MCF 10A (cell line): ENCODE data around the gene CAMK4. TPM values are rescaled to one million over a fixed set of nuclear protein-coding genes. Genes with fewer than 3 reads are reported as not detected.

ENCODE experiments used
- BruUV-seq: library from RNA; stranded (reverse); fragments of 400-500 nt; replicated peaks from 2 replicates; lab custom pipeline; 2021; lab: Mats Ljungman, UMichigan
- CTCF ChIA-PET: fragments of 300-600 bp; sonication (Branson Sonifier 250); formaldehyde crosslinking; extraction: SDS; loops from one replicate; lab custom pipeline; 2021; ENCODE audit warnings: antibody characterized with exemption, inconsistent platforms; lab: Yijun Ruan, JAX
- POLR2A ChIA-PET: fragments of 300-600, 350-650 bp; sonication (Branson Sonifier 250); formaldehyde crosslinking; extraction: SDS; loops from one replicate; lab custom pipeline; 2020; ENCODE audit warnings: antibody characterized with exemption, inconsistent platforms; lab: Yijun Ruan, JAX
- DNase-seq: peaks from one replicate; pipeline ENCODE4 v3.0.0-alpha.2; 2018; ENCODE audit not compliant: unreplicated experiment
- H3K27ac Mint-ChIP-seq: one replicate; pipeline ENCODE4 v1.8.0; 2022; ENCODE audit warnings: mild to moderate bottlenecking, low read depth, mixed read lengths; ENCODE audit not compliant: unreplicated experiment
- H3K27me3 Mint-ChIP-seq: one replicate; pipeline ENCODE4 v1.8.0; 2022; ENCODE audit warnings: mixed read lengths; ENCODE audit not compliant: insufficient read depth, unreplicated experiment
- H3K36me3 Mint-ChIP-seq: one replicate; pipeline ENCODE4 v1.8.0; 2022; ENCODE audit warnings: mild to moderate bottlenecking, moderate library complexity, mixed read lengths; ENCODE audit not compliant: insufficient read depth, unreplicated experiment
- H3K4me1 Mint-ChIP-seq: one replicate; pipeline ENCODE4 v1.8.0; 2022; ENCODE audit warnings: mixed read lengths; ENCODE audit not compliant: insufficient read depth, unreplicated experiment
- H3K4me3 Mint-ChIP-seq: one replicate; pipeline ENCODE4 v1.8.0; 2022; ENCODE audit warnings: mild to moderate bottlenecking, moderate library complexity, mixed read lengths; ENCODE audit not compliant: unreplicated experiment
- H3K9me3 Mint-ChIP-seq: one replicate; pipeline ENCODE4 v1.8.0; 2022; ENCODE audit warnings: mixed read lengths; ENCODE audit not compliant: unreplicated experiment
- intact Hi-C: fragments of 100-400 bp; cut with micrococcal nuclease; formaldehyde crosslinking; loops from 2 replicates; pipeline ENCODE4 v1.14.1; 2022
- total RNA-seq: library from RNA; stranded (reverse); gene quantifications from 2 replicates; pipeline ENCODE4 v1.2.3, GENCODE V29; 2022
- TF ChIP-seq, protein P1 (sequence below): fragments of 200-600 bp; IDR thresholded peaks from one replicate; pipeline ENCODE4 v1.8.0; 2022; ENCODE audit warnings: antibody characterized with exemption, mild to moderate bottlenecking; ENCODE audit not compliant: unreplicated experiment

The CAMK4 gene
- total RNA-seq, 1 experiment from 2014 or later = 0.21 TPM

DNA sequence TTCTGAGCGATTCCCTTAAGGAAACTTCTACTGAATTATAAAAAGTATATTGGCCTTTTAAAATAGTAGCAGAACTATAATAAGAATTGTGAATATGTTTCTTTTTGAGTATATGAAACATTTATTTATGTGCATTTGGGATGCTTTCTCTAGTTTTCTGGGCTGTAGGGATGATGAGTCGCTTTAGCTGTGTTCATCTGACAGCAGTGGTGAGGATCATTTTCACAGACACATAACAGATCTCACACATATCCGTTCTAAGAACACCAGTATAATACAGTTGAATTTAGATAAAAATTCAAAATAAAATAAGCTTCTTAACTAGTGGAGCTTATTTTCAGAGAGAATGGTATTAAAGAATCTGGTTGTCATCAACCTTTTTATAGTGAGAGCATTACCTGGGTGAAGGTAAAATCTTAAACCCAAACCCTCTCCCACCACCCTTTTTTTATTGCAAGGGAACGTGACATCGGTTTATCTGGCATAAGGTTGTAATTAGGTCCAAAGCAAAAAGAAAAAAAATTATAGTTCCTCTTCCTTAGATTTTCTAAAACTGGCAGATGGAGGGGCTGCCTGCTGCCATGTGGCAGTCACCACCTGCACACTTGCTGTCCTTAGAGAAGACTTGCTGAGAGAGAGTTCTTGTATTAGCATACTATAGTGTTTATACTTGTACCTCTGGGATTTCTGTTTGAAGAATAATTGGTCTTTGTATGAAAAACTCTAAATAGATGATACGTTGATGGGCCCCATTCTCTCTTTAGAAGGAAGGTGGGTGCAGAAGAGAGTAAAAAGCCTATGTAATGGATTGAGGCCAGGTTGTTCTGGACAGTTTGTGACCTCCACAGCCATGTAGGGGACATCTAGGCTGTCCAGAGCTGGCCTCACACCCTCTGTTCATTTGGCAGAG is 86.8 kb downstream of the CAMK4 start:
- no peak overlapping the region for H3K4me3 Mint-ChIP-seq
- no peaks in the 10 kb centered on the region for H3K36me3 Mint-ChIP-seq
- H3K4me1 Mint-ChIP-seq = no peaks in the 10 kb centered on the region
- TF ChIP-seq, protein P1, sequence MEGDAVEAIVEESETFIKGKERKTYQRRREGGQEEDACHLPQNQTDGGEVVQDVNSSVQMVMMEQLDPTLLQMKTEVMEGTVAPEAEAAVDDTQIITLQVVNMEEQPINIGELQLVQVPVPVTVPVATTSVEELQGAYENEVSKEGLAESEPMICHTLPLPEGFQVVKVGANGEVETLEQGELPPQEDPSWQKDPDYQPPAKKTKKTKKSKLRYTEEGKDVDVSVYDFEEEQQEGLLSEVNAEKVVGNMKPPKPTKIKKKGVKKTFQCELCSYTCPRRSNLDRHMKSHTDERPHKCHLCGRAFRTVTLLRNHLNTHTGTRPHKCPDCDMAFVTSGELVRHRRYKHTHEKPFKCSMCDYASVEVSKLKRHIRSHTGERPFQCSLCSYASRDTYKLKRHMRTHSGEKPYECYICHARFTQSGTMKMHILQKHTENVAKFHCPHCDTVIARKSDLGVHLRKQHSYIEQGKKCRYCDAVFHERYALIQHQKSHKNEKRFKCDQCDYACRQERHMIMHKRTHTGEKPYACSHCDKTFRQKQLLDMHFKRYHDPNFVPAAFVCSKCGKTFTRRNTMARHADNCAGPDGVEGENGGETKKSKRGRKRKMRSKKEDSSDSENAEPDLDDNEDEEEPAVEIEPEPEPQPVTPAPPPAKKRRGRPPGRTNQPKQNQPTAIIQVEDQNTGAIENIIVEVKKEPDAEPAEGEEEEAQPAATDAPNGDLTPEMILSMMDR = no peak
- no TSS peak for BruUV-seq
- ChIA-PET POLR2A (no interaction called here), CTCF (no interaction called here)
- DNase-seq = no peak
- intact Hi-C loops = no loop called here
- no peaks in the 10 kb centered on the region for H3K9me3 Mint-ChIP-seq
- H3K27ac Mint-ChIP-seq = no peak overlapping the region
- H3K27me3 Mint-ChIP-seq = peaks cover 40% of the 10 kb centered on the region

DNA sequence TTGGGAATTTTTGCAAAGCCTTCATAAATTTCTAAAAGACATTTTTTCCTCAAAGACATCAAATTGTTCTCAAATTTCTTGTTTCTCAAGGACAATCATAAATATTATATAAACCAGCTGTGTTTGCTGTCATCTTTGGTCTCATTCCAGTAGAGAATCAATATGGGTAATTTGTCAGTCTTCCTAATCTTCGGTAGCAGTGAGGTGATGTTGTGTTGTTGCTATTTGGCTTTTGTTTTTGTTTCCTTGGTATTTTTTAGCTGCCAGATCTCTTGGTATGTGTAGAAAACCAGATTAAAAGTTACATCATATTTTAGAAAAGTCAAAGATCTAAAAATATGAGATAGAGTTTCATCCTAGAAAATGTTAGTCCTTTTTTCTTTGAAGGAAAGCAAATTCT is 87.5 kb downstream of the CAMK4 start:
- intact Hi-C loops = no loop called here
- H3K4me1 Mint-ChIP-seq = no peaks in the 10 kb centered on the region
- no TSS peak for BruUV-seq
- POLR2A ChIA-PET = no interaction called here
- H3K27ac Mint-ChIP-seq = no peak overlapping the region
- H3K27me3 Mint-ChIP-seq = peaks cover 40% of the 10 kb centered on the region
- H3K36me3 Mint-ChIP-seq = no peaks in the 10 kb centered on the region
- CTCF ChIA-PET = no interaction called here
- no peaks in the 10 kb centered on the region for H3K9me3 Mint-ChIP-seq
- no peak overlapping the region for H3K4me3 Mint-ChIP-seq
- no peak for DNase-seq
- TF ChIP-seq, protein P1 = no peak

DNA sequence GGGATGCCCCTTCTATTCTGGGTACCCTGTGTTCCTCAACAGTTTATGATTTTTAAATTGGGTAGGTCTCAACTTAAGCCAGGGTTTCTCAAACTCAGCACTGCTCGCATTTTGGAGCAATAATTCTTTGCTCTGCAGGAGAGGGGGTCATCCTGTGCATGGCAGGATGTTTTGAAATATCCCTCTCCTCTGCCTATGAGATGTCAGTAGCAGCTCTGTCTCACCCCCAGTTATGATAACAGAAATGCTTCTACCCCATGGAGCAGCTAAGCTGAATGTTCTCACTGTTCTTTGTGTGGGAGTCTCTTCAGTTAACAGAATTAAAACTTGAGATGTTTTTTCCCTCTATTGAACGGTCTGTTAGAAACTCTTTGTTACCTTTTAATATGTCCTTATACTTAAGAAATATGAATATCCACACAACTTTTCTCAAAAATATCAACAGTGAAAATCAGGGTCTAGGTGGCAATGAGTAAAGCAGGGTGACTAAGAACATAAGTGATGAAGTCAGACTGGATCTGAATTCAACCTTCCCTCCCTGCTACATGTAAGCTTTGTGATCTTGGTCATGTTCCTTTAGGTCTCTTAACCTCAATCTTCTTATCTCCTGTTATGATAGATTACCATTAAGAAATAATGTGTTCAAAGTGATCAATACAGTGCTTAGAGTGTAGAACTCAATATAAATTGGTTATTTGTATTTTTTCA is 89.0 kb downstream of the CAMK4 start:
- ChIA-PET CTCF (interaction anchor here (0.7 kb wide), 1 partner anchor 12 kb away, joined by 3 read pairs; no protein-coding TSS in a partner anchor), POLR2A (no interaction called here)
- H3K9me3 Mint-ChIP-seq = no peaks in the 10 kb centered on the region
- H3K4me3 Mint-ChIP-seq = no peak overlapping the region
- intact Hi-C loops = no loop called here
- no peaks in the 10 kb centered on the region for H3K36me3 Mint-ChIP-seq
- H3K27ac Mint-ChIP-seq = no peak overlapping the region
- TF ChIP-seq, protein P1 = no peak
- H3K4me1 Mint-ChIP-seq = no peaks in the 10 kb centered on the region
- H3K27me3 Mint-ChIP-seq = peaks cover 40% of the 10 kb centered on the region
- BruUV-seq = no TSS peak
- no peak for DNase-seq

DNA sequence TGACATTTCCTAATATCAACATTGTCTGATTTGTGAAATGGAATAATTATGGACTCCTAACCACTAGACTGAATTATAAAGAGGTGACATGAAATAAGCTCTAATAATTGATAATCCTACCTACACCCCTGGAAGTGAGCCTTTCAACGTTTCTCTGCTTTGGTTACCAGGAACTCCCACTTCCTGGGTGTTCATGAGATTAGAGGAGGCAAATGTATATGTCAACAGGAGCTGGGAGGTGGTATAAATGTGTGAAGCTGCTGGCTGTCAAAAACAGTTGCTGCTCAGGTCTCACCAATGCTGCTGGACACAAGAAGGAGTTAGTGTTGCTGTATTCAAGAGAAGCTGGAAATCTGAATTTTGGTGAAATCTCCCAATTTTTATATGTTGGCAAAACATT is 96.8 kb downstream of the CAMK4 start:
- Mint-ChIP-seq H3K4me3 (no peak overlapping the region), H3K27ac (no peak overlapping the region), H3K36me3 (no peaks in the 10 kb centered on the region), H3K9me3 (no peaks in the 10 kb centered on the region), H3K27me3 (peaks cover 19% of the 10 kb centered on the region), H3K4me1 (no peaks in the 10 kb centered on the region)
- intact Hi-C loops = no loop called here
- BruUV-seq = no TSS peak
- TF ChIP-seq, protein P1 = no peak
- no peak for DNase-seq
- CTCF ChIA-PET = interaction anchor here (0.6 to 1.0 kb wide), 2 partner anchors 22 to 213 kb away, joined by 3 read pairs; no protein-coding TSS in a partner anchor
- POLR2A ChIA-PET = interaction anchor here (1.0 kb wide), 1 partner anchor 19 kb away, joined by 3 read pairs; no protein-coding TSS in a partner anchor
